Caki2 (cell line): ENCODE measurements around the gene BRICD5. TPM values are rescaled to one million over a fixed set of nuclear protein-coding genes. Genes with fewer than 3 reads are reported as not detected.

Source experiments
- DNase-seq: peaks from one replicate; pipeline ENCODE4 v3.0.0-alpha.2; 2015; ENCODE audit warnings: low read depth
- in situ Hi-C: cut with HindIII; loops from 2 replicates; pipeline ENCODE4 v1.10.0; 2016; ENCODE audit warnings: low sequenced_read_pairs, low pct_unique_long_range_greater_than_20kb, mixed read lengths
- total RNA-seq: library from RNA; depleted of rRNA; stranded (reverse); fragments of >200 nt; shearing (Covaris generic); gene quantifications from 2 replicates; pipeline ENCODE4 v1.2.3, GENCODE V29; 2014; ENCODE audit warnings: low replicate concordance

BRICD5 gene
- total RNA-seq, 1 experiment from 2014 or later: 1.1 TPM

DNA sequence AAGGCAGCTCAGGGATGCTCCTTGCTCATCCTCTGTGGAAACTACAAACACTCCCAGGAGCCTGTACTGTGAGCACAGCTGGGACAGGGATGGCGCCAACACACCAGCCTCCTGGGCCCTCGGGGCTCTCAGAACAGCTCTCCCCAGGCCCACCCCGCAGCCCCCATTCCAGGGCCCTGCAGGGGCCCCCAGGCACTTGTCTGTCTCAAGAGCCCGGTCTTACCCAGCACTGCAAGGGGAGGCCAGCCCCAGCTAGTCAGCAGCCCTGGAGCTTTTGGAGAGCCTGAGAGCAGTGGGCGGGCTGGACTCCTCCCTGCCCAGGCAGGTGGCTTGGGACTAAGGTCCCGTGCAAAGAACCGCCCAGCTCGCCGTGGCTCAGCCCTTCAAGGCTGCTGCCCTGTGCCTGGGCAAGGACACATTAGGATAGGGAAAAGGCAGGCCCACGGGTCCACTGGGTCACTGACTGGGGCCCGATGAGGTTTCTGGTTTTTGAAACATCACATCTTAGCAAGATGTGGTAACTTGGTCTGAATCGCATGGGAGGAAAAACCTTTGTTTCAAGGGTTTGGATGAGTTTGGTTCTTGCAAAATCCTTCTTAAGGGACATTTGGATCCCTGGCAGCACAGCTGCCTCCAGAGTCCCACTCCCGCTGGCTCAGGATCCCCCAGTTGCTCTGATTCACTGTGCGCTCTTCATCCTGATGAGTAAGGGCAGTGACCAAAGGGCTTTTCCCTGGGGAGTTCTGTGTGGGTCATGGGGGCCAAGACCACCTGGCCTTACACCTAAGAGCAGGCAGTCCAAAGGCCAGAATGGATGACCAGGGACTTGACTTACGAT, 28.4 kb upstream of the BRICD5 start:
- no peak for DNase-seq
- in situ Hi-C loops: no loop called here

DNA sequence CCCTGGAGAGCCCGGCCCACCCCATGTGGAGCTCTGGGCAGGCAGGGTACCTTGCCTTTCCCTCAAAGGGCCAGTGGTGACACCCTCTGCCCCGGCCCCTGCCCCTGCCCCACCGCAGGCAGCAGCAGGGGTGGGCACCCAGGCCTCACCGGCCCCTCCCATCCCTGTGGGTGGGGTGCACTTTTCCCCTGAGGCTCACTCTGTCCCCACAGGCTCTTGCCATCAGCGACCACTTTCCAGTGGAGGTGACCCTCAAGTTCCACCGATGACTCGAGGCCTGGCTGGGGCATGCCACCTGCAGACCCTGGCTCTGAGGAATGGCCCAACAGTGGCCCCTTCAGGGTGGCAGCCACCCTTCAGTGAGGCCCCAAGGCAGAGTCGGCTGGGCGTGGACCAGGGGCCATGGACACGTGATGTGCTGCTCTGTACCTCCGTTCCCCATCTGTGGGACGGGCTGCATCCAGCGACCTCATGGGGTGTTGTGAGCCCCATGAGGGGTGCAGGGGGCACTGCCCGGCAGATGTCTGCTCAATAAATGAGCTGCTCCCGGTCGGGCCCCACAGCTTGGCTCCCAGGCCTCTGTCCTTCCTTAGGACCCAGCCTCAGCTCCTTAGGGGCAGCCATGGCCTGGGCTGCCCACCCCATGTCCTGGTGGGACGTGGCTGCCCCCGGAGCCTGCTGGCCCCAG, 27.6 kb upstream of the BRICD5 start:
- in situ Hi-C loops: no loop called here
- DNase-seq: no peak

DNA sequence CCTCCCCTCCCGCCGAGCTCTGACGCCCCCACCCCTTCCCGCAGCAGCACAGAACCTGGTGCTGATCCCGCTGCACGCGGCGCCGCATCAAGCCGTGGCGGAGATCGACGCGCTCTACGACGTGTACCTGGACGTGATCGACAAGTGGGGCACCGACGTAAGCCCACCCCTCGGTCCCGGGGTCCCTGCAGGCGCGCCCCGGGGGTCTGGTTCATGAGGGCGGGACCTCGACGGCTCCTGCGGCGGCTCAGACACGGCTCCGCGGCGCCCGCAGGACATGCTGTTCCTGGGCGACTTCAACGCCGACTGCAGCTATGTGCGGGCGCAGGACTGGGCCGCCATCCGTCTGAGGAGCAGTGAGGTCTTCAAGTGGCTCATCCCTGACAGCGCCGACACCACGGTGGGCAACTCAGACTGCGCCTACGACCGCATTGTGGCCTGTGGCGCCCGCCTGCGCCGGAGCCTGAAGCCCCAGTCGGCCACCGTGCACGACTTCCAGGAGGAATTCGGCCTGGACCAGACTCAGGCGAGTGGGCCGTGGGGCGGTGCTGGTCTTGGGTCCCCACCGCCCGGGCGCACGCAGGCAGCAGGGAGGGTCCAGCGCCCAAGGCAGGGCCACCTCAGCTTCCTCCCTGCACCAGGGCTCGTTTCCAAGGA, 27.0 kb upstream of the BRICD5 start:
- DNase-seq: no peak
- in situ Hi-C loops: no loop called here

DNA sequence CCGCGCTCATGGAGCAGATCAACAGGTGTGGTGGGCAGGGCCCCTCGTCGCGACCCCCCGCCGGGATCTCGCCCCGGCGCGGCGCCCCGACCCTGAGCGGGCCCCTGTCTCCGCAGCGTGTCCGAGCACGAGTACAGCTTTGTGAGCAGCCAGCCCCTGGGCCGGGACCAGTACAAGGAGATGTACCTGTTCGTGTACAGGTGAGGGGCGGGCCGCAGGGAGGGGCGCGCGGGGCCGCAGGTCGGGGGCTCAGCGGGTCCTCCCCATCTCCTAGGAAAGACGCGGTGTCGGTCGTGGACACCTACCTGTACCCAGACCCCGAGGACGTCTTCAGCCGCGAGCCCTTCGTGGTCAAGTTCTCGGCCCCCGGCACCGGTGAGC, 26.4 kb upstream of the BRICD5 start:
- in situ Hi-C loops: no loop called here
- DNase-seq: no peak

DNA sequence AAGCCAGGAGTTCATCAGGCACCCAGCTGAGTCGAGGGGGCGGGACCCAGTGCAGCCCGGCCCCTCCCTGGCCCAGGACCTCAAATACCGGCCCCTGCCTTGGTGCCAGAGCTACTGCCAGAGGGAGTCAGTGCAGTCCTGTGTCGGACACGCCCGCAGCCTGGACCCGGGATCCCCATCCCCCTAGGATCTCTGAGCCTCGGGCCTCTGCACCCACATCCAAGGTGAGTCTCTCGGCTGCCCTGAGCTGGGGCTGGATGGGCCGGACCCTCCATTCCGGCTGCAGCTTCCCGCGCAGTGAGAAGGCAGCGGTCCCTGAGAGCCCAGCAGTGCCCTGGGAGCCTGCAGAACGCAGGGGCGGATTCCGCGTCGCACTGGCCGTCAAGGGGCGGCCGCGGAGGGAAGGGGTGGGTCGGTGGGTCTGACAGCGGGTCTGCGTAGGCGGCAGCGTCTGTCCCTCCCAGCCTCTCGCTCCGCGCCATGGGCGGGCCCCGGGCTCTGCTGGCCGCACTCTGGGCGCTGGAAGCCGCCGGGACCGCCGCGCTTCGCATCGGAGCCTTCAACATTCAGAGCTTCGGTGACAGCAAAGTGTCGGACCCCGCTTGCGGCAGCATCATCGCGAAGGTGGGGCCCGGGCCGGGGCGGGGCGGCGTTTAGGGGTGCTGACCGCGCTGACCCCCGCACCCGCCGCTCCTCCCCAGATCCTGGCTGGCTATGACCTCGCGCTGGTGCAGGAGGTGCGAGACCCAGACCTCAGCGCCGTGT, 25.9 kb upstream of the BRICD5 start, which contains the start of gene DNASE1L2:
DNASE1L2 (plus strand) TSS at position 108 of the 765 bp plus-strand sequence; CDS start at position 481, 373 bp downstream.
- DNase-seq: no peak
- in situ Hi-C loops: no loop called here

DNA sequence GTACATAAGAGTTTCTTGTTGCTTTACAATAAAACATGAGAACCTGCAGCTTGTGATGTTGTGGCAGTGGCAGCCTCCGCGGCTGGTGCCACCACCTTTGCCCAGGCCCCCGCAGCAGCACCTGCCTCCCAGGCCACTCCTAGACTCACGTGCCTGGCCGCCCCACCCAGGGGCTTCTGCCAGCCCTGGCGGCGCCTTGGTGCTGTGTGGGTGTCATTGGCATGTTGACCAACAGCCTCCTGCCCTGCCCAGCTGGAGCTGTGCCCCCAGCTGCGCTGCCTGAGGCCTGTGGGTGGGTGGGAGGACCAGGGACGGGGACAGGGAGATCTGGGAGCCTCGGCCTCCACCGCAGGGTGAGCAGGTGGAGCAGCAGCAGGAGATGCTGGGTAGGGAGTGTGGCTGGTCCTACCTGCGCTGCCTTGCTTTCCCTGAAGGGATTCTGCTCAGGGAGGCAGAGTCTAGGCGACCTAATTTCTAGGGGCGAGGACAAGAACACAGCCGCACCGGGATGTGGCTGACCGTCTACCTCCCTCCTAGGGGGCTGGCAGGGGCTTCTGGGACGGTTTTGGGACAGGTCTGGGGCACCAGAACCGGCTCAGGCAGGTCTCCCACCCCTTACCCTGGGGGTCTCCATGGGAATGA, 25.2 kb upstream of the BRICD5 start:
- no peak for DNase-seq
- in situ Hi-C loops: no loop called here

DNA sequence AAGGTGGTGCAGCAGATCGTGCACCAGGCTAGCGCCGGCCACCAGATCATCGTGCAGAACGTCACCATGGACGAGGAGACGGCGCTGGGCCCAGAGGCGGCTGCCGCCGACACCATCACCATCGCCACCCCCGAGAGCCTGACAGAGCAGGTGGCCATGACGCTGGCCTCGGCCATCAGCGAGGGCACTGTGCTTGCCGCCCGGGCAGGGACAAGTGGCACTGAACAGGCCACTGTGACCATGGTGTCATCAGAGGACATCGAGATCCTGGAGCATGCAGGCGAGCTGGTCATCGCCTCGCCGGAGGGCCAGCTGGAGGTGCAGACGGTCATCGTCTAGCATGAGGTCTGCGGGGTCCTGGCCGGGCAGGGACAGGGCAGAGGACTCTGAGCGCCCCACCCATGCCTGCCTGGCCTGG, 24.6 kb upstream of the BRICD5 start:
- in situ Hi-C loops: no loop called here
- DNase-seq: no peak

DNA sequence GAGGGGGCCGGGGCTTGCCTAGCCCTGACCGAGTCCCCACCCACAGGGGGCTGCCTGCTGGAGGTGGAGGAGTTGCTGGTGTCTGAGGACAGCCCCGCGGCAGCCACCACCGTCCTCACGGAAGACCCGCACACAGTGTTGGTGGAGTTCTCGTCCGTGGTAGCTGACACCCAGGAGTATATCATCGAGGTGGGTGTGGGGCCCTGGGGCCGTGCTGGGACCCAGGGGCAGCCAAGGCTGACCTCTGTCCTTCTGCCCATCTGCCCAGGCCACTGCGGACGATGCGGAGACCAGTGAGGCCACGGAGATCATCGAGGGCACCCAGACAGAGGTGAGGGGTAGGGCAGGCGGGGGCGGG, 24.1 kb upstream of the BRICD5 start:
- in situ Hi-C loops: no loop called here
- DNase-seq: no peak

DNA sequence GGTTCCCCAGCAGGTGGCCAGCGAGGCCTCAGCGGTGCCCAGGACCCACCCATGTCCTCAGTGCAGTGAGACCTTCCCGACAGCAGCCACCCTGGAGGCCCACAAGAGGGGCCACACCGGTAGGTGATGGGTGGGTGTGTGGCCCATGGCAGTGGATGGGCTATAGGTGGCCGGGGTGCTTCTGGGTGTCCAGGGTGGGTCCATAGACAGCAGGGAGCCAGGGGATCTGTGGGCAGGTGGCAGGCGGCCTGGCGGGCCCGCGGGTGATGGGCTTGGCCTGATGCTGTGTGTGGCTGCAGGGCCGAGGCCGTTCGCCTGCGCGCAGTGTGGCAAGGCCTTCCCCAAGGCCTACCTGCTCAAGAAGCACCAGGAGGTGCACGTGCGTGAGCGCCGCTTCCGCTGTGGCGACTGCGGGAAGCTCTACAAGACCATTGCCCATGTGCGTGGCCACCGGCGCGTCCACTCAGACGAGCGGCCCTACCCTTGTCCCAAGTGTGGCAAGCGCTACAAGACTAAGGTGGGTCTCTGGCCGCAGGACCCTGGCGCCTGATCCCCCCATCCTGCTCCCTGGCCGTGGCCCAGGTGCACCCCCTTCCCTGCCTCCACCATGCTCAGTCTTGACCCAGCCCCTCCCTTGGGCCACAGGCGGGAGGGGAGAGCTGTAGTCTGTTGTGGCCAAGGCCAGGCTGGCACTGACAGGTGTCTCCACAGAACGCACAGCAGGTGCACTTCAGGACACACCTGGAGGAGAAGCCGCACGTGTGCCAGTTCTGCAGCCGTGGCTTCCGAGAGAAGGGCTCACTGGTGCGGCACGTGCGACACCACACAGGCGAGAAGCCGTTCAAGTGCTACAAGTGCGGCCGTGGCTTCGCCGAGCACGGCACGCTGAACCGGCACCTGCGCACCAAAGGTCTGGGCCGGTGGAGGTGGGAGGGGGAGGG, 23.5 kb upstream of the BRICD5 start:
- no peak for DNase-seq
- in situ Hi-C loops: no loop called here

DNA sequence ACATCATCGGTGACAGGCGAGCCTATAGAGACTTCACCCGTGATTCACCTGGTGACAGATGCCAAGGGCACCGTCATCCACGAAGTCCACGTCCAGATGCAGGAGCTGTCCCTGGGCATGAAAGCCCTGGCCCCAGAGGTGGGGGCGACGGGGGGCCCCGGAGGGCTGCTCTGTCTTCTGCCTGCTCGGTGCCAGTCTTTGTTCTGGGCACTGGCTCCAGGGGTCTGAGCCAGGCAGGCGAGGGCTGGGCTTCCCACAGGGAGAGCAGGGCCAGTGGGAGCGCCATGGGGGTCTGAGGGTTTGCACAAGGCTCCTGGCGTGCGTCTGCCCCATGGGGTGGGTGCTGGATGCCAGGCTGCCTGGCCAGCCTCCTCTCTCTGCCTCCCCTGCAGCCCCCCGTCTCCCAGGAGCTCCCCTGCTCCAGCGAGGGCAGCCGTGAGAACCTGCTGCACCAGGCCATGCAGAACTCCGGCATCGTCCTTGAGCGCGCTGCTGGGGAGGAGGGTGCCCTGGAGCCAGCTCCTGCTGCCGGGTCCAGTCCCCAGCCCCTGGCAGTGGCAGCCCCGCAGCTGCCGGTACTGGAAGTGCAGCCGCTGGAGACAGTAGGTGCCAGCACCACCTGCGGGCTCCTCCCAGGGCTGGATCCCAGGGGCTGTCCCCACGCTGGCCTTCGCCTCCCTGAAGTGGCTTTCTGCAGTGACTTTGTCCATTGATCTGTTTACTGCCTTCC, 22.5 kb upstream of the BRICD5 start:
- in situ Hi-C loops: no loop called here
- DNase-seq: no peak

DNA sequence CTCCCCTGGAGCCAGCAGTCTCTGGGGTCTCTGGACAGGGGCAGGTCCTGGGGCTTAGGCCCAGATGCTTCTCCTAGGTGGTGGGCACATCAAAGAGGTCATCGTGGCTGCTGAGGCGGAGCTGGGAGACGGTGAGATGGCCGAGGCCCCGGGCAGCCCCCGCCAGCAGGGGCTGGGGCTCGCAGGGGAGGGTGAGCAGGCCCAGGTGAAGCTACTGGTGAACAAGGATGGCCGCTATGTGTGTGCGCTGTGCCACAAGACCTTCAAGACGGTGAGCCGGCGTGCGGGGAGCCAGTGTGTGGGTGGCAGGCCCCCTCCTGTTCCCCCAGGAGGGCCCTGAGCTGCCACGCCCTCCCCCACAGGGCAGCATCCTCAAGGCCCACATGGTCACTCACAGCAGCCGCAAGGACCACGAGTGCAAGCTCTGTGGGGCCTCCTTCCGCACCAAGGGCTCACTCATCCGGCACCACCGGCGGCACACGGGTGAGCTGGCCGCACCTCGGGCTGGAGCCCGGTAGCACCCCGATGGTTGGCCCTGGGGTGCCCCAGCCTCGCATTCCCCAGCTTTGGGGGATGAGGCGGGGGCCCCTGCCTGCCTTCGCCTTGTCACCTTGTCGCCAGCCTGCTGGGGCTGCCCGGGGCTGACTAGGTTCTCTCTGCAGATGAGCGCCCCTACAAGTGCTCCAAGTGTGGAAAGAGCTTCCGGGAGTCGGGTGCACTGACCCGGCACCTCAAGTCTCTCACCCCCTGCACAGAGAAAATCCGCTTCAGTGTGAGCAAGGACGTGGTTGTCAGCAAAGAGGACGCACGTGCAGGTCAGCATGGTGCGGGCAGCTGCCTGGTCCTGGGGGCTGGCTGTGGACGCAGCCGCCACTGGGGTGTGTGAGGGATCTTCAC, 21.7 kb upstream of the BRICD5 start:
- DNase-seq: no peak
- in situ Hi-C loops: no loop called here

DNA sequence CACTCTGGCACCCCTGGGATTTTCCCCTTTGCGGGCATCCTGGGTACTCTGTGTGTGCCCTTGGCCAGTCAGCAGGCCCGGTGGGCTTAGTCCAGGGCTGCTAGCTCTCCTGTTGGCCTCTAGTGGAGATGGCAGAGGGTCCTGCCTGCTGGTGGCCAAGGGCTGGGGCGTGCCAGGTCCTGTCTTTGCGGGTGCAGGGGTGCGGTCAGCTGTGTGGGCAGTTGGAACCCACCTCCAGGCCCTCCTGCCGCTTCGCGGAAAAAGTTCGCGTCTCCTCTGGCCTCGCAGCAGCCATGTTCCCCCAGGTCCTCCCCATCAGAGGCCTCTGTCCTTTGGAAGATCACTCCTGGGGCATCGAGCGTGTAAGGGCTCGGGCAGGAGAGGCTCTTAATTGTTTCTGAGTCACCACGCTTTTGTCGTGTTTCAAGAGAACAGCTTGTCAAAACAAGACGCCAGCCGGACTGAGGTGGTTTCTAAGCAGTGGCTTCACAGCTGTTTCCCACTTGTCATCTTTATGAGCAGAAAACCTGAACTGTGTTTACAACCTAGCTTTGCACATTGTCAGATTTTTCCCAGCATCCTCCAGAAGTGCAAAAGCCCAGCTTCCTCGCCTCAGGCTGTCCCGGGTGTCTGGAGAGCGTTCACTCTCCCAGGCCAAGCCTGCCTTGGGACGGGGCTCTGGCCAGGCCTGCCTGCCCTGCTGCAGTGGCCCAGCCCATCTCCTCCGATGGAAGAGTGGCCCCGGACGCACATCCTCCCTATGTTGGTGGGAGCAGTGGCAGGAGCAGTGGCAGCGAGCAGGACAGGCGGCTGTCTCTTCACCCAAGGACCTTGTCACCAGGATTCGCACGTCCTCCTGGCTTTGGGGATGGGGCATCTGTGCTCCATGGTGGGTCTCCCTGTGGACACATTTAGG, 20.6 kb upstream of the BRICD5 start:
- in situ Hi-C loops: no loop called here

DNA sequence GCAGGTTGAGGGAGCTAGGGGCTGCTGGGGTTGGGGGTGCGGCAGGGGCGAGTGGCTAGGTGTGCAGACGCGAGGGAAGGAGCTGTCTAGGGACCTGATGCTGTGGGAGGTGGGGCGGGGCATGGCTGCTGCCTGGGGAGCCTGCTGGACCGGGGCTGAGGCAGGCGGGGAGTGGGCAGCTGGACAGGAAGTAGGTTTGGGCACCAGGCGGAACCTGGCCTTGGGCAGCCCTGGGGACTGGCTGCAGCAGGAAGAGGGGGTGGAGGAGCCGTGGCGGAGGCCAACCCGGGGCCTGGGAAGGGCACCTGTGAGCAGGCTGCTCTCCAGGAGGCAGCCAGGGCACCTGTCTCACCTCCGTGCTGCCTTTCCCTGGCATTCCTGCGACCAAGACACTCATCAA, 19.7 kb upstream of the BRICD5 start:
- no peak for DNase-seq
- in situ Hi-C loops: no loop called here

More for the DNA sequence above, 20.6 kb upstream of the BRICD5 start:
- DNase-seq: no peak

DNA sequence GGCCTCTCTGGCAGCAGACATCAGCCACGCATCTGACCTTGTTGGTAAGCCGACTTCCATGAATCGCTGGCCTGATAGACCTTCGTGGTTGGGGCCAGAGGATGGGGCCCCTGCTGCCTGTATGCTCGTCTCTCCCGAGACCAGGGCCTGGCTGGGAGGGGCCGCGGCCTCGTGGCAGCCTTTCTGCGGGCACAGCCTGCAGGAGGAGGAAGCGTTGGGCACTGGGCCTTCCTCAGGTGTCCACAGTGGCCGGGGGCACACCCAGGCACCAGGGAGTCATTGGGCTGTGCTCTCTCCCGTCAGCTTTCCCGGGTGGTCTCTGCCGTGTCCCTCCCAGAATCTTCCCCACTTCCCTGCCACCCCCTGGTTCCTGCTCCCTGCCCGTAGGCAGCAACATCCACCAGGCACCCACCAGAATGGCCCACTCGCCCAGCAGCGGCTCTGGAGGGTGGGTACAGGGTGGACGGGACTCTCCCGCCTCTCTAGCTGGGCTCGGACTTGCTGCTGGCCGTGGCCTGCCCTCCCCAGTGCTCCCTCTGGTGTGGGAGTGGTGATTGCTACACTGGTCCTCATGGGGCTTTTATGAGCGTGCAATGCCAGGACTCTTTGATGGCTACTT, 19.1 kb upstream of the BRICD5 start:
- DNase-seq: no peak
- in situ Hi-C loops: no loop called here
